ENCODE data around the gene TNFRSF8.

DNA sequence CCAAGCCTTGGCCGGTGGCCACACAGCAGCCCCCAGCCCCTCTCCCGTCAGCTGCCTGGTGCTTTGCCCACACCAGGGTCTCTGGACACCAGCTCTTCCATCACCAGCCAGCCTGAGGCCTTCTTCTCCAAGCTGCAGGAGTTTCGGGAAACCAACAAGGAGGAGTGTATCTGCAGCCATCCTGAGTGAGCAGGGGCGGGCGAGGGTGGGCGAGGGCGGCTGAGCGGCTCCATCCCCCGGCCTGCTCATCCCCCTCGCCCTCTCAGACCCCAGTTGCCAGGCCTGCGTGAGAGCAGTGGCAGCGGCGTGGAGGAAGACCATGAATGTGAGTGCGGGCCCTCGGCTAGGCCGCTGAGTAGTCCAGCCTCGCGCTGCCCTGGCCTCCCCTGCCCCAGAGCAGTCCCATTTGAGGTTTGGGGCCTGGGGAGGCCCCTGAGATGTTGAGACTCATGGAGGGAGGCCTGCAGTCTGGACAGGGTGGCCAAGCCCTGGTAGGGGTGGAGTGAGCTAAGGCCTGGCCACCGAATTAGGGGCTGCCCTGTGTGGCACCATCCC is 34.1 kb upstream of the TNFRSF8 start:
- TF ChIP-seq, protein P1, sequence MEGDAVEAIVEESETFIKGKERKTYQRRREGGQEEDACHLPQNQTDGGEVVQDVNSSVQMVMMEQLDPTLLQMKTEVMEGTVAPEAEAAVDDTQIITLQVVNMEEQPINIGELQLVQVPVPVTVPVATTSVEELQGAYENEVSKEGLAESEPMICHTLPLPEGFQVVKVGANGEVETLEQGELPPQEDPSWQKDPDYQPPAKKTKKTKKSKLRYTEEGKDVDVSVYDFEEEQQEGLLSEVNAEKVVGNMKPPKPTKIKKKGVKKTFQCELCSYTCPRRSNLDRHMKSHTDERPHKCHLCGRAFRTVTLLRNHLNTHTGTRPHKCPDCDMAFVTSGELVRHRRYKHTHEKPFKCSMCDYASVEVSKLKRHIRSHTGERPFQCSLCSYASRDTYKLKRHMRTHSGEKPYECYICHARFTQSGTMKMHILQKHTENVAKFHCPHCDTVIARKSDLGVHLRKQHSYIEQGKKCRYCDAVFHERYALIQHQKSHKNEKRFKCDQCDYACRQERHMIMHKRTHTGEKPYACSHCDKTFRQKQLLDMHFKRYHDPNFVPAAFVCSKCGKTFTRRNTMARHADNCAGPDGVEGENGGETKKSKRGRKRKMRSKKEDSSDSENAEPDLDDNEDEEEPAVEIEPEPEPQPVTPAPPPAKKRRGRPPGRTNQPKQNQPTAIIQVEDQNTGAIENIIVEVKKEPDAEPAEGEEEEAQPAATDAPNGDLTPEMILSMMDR (IDR thresholded peaks at IDR 0.05): no peak
- TF ChIP-seq POLR2A (IDR thresholded peaks at IDR 0.05) (no peak), EP300 (IDR thresholded peaks at IDR 0.05) (no peak)
